HG03575 (cell line): Measurements from ENCODE around the gene DHRSX.
"Not testable (repeated sequence)": the region's sequence is repeated elsewhere in the genome, so short reads cannot be mapped to it uniquely, and the experiment has no call there.

Experiments
- ATAC-seq: cut with Tn5 transposase; IDR thresholded peaks from one replicate; pipeline ENCODE4 v1.9.1; 2021; ENCODE audit not compliant: unreplicated experiment, insufficient number of reproducible peaks, low FRiP score; ENCODE audit errors: extremely low read depth

DHRSX gene

GRCh38 chrX:2500803-2501558 is at the start of gene DHRSX, which contains the start of gene ZBED1:
Gene DHRSX (minus strand): TSS chrX:2500976. CDS start chrX:2500925, 51 bp downstream.
Gene ZBED1 (minus strand): TSS chrX:2500976. CDS start chrX:2490719, 10,257 bp downstream.
- ATAC-seq: no peak

GRCh38 chrX:2549876-2550275 is 49.1 kb upstream of the DHRSX start:
- no peak for ATAC-seq

- no peak for ATAC-seq
Observed at GRCh38 chrX:2548711-2549423, 48.1 kb upstream of the DHRSX start.

GRCh38 chrX:2547736-2548135 is 47.0 kb upstream of the DHRSX start:
- no peak for ATAC-seq

GRCh38 chrX:2546496-2546895 is 45.7 kb upstream of the DHRSX start:
- ATAC-seq: no peak

GRCh38 chrX:2545144-2545543 is 44.4 kb upstream of the DHRSX start:
- ATAC-seq: no peak

- no peak for ATAC-seq
Observed at GRCh38 chrX:2542826-2543521, 42.2 kb upstream of the DHRSX start.

- no peak for ATAC-seq
Observed at GRCh38 chrX:2541603-2542002, 40.8 kb upstream of the DHRSX start.

- ATAC-seq: no peak
Observed at GRCh38 chrX:2540426-2540947, 39.7 kb upstream of the DHRSX start.

- ATAC-seq: no peak
Observed at GRCh38 chrX:2539586-2539985, 38.8 kb upstream of the DHRSX start.

GRCh38 chrX:2538031-2538757 is 37.4 kb upstream of the DHRSX start:
- ATAC-seq: no peak

GRCh38 chrX:2536974-2537373 is 36.2 kb upstream of the DHRSX start:
- no peak for ATAC-seq

- no peak for ATAC-seq
Observed at GRCh38 chrX:2536141-2536540, 35.4 kb upstream of the DHRSX start.

GRCh38 chrX:2534261-2535021 is 33.7 kb upstream of the DHRSX start:
- not testable (repeated sequence) for ATAC-seq

GRCh38 chrX:2533424-2533823 is 32.6 kb upstream of the DHRSX start:
- no peak for ATAC-seq

- no peak for ATAC-seq
Observed at GRCh38 chrX:2526390-2526789, 25.6 kb upstream of the DHRSX start.

GRCh38 chrX:2523911-2524310 is 23.1 kb upstream of the DHRSX start:
- no peak for ATAC-seq

- ATAC-seq: no peak
Observed at GRCh38 chrX:2521927-2522386, 21.2 kb upstream of the DHRSX start.
